LNCAP (cell line): ENCODE measurements around the gene FUT6.

Source experiments
- TF ChIP-seq, protein P1 (sequence below): fragments of 450-650 bp; IDR thresholded peaks from 2 replicates; pipeline ENCODE4 v1.5.1; 2017; ENCODE audit warnings: mild to moderate bottlenecking

FUT6 gene

GRCh38 chr19:5799247-5800241 is 40.0 kb downstream of the FUT6 start:
- TF ChIP-seq, protein P1, sequence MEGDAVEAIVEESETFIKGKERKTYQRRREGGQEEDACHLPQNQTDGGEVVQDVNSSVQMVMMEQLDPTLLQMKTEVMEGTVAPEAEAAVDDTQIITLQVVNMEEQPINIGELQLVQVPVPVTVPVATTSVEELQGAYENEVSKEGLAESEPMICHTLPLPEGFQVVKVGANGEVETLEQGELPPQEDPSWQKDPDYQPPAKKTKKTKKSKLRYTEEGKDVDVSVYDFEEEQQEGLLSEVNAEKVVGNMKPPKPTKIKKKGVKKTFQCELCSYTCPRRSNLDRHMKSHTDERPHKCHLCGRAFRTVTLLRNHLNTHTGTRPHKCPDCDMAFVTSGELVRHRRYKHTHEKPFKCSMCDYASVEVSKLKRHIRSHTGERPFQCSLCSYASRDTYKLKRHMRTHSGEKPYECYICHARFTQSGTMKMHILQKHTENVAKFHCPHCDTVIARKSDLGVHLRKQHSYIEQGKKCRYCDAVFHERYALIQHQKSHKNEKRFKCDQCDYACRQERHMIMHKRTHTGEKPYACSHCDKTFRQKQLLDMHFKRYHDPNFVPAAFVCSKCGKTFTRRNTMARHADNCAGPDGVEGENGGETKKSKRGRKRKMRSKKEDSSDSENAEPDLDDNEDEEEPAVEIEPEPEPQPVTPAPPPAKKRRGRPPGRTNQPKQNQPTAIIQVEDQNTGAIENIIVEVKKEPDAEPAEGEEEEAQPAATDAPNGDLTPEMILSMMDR: no peak

GRCh38 chr19:5798244-5798643 is 41.3 kb downstream of the FUT6 start:
- TF ChIP-seq, protein P1: no peak

- TF ChIP-seq, protein P1: no peak
These were observed 44.1 kb downstream of the FUT6 start for GRCh38 chr19:5795382-5795919.

- TF ChIP-seq, protein P1: no peak
These were observed 46.3 kb downstream of the FUT6 start for GRCh38 chr19:5793188-5793587.

- TF ChIP-seq, protein P1: no peak
These were observed 47.3 kb downstream of the FUT6 start for GRCh38 chr19:5792224-5792623.

DNA sequence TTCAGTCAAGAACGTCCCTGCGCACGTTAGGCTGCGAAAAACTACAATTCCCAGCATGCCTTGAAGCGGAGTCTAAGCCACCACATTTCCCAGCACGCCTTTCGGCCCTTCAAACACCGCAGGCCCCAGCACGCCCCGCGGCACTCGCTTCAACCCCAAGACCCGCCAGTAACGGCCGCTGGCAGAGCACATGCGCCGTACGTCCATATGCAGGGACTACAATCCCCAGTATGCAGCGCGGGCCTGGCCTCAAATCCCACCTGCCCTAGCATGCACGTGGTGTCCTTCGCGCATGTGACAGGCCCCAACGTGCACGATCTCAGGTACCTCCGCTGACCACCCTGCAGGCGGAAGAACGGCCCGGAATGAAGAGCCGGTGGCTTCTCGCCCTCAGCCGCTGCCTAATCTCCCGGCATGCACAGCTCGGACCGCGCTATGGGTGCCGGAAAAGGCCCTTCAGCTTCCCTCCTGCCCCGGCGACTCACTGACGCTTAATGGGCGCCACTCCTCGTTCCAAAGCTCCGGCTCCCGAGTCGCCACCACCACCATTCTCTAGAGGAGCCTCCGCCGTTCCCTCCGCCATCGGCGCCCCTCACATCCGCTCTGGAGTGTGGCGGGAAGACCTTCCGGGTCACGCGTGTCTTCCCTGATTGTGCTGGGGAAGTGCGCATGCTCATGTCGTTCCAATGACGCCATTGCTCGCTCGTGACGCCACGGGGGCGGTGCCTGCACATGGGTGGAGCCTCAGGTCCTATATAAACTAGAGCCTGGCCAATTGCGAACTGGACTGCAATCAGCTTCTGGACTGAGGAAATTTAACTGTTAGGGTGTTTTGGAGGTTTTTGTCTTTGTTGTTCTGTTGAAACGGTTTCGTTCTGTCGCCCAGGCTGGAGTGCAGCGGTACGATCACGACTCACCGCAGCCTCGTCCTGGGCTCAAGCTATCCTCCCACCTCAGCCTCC is 48.7 kb downstream of the FUT6 start, which contains the start of gene DUS3L:
TSS of gene DUS3L (minus strand) at position 605 of the 962 bp plus-strand sequence. CDS start at position 583, 22 bp downstream.
- TF ChIP-seq, protein P1: no peak
